ENCODE results near the gene LDB2.

Gene LDB2

GRCh38 chr4:16819652-16820051, 78.8 kb downstream of the LDB2 start:
- H3K79me2 ChIP-seq (ENCODE audit: control insufficient read depth, low read length) = no peaks in the 10 kb centered on the region
- H3K4me2 ChIP-seq (ENCODE audit: low read length) = no peak overlapping the region
- no peaks in the 10 kb centered on the region for H3K27me3 ChIP-seq (ENCODE audit: control insufficient read depth, low read length)
- H3K9me3 ChIP-seq (ENCODE audit: control insufficient read depth, insufficient read depth, low read length) = no peaks in the 10 kb centered on the region
- no peaks in the 10 kb centered on the region for H3F3A ChIP-seq (ENCODE audit: control insufficient read depth, insufficient read depth)
- no peaks in the 10 kb centered on the region for H3K36me3 ChIP-seq (ENCODE audit: control insufficient read depth, low read length)
- no peaks in the 10 kb centered on the region for H3K9me2 ChIP-seq (replicated peaks; ENCODE audit: control insufficient read depth, low read length)
- TF ChIP-seq CTCF (IDR thresholded peaks at IDR 0.05; ENCODE audit: low read depth, low read length, poor library complexity, severe bottlenecking) = no peak
- TF ChIP-seq EZH2phosphoT487 (IDR thresholded peaks at IDR 0.05; ENCODE audit: borderline replicate concordance, low read length) = no peak
- no peaks in the 10 kb centered on the region for H4K20me1 ChIP-seq (ENCODE audit: control insufficient read depth, insufficient read depth, low read depth, low read length)
- H3K27ac ChIP-seq (ENCODE audit: low read depth, low read length) = no peak overlapping the region
- H3K4me1 ChIP-seq (ENCODE audit: control insufficient read depth, low read length) = no peaks in the 10 kb centered on the region
- H3K4me3 ChIP-seq (ENCODE audit: low read length) = no peak overlapping the region

GRCh38 chr4:16818005-16818404, 80.4 kb downstream of the LDB2 start:
- Histone ChIP-seq H3K4me1 (ENCODE audit: control insufficient read depth, low read length) (no peaks in the 10 kb centered on the region), H3K27ac (ENCODE audit: low read depth, low read length) (no peak overlapping the region), H3K9me2 (replicated peaks; ENCODE audit: control insufficient read depth, low read length) (no peaks in the 10 kb centered on the region), H4K20me1 (ENCODE audit: control insufficient read depth, insufficient read depth, low read depth, low read length) (no peaks in the 10 kb centered on the region), H3K4me2 (ENCODE audit: low read length) (no peak overlapping the region), H3K36me3 (ENCODE audit: control insufficient read depth, low read length) (no peaks in the 10 kb centered on the region), H3K79me2 (ENCODE audit: control insufficient read depth, low read length) (no peaks in the 10 kb centered on the region), H3K27me3 (ENCODE audit: control insufficient read depth, low read length) (no peaks in the 10 kb centered on the region), H3K9me3 (ENCODE audit: control insufficient read depth, insufficient read depth, low read length) (no peaks in the 10 kb centered on the region), H3K4me3 (ENCODE audit: low read length) (no peak overlapping the region), H3F3A (ENCODE audit: control insufficient read depth, insufficient read depth) (no peaks in the 10 kb centered on the region)
- TF ChIP-seq CTCF (IDR thresholded peaks at IDR 0.05; ENCODE audit: low read depth, low read length, poor library complexity, severe bottlenecking) (no peak), EZH2phosphoT487 (IDR thresholded peaks at IDR 0.05; ENCODE audit: borderline replicate concordance, low read length) (no peak)

- H3K4me3 ChIP-seq (ENCODE audit: low read length) = no peak overlapping the region
- no peaks in the 10 kb centered on the region for H3K27me3 ChIP-seq (ENCODE audit: control insufficient read depth, low read length)
- no peaks in the 10 kb centered on the region for H4K20me1 ChIP-seq (ENCODE audit: control insufficient read depth, insufficient read depth, low read depth, low read length)
- H3K36me3 ChIP-seq (ENCODE audit: control insufficient read depth, low read length) = no peaks in the 10 kb centered on the region
- no peaks in the 10 kb centered on the region for H3K4me1 ChIP-seq (ENCODE audit: control insufficient read depth, low read length)
- H3K9me2 ChIP-seq (replicated peaks; ENCODE audit: control insufficient read depth, low read length) = no peaks in the 10 kb centered on the region
- no peaks in the 10 kb centered on the region for H3F3A ChIP-seq (ENCODE audit: control insufficient read depth, insufficient read depth)
- H3K79me2 ChIP-seq (ENCODE audit: control insufficient read depth, low read length) = no peaks in the 10 kb centered on the region
- TF ChIP-seq EZH2phosphoT487 (IDR thresholded peaks at IDR 0.05; ENCODE audit: borderline replicate concordance, low read length) (no peak), CTCF (IDR thresholded peaks at IDR 0.05; ENCODE audit: low read depth, low read length, poor library complexity, severe bottlenecking) (no peak)
- H3K27ac ChIP-seq (ENCODE audit: low read depth, low read length) = no peak overlapping the region
- H3K4me2 ChIP-seq (ENCODE audit: low read length) = no peak overlapping the region
- H3K9me3 ChIP-seq (ENCODE audit: control insufficient read depth, insufficient read depth, low read length) = no peaks in the 10 kb centered on the region
Measured at GRCh38 chr4:16817286-16817685, 81.2 kb downstream of the LDB2 start.

- H3F3A ChIP-seq (ENCODE audit: control insufficient read depth, insufficient read depth) = no peaks in the 10 kb centered on the region
- H3K36me3 ChIP-seq (ENCODE audit: control insufficient read depth, low read length) = no peaks in the 10 kb centered on the region
- H3K9me3 ChIP-seq (ENCODE audit: control insufficient read depth, insufficient read depth, low read length) = no peaks in the 10 kb centered on the region
- no peaks in the 10 kb centered on the region for H3K79me2 ChIP-seq (ENCODE audit: control insufficient read depth, low read length)
- no peaks in the 10 kb centered on the region for H4K20me1 ChIP-seq (ENCODE audit: control insufficient read depth, insufficient read depth, low read depth, low read length)
- H3K4me1 ChIP-seq (ENCODE audit: control insufficient read depth, low read length) = no peaks in the 10 kb centered on the region
- no peak overlapping the region for H3K27ac ChIP-seq (ENCODE audit: low read depth, low read length)
- TF ChIP-seq EZH2phosphoT487 (IDR thresholded peaks at IDR 0.05; ENCODE audit: borderline replicate concordance, low read length) (no peak), CTCF (IDR thresholded peaks at IDR 0.05; ENCODE audit: low read depth, low read length, poor library complexity, severe bottlenecking) (no peak)
- no peak overlapping the region for H3K4me2 ChIP-seq (ENCODE audit: low read length)
- H3K27me3 ChIP-seq (ENCODE audit: control insufficient read depth, low read length) = no peaks in the 10 kb centered on the region
- no peak overlapping the region for H3K4me3 ChIP-seq (ENCODE audit: low read length)
- H3K9me2 ChIP-seq (replicated peaks; ENCODE audit: control insufficient read depth, low read length) = no peaks in the 10 kb centered on the region
Measured at GRCh38 chr4:16814361-16814760, 84.1 kb downstream of the LDB2 start.
